Lower leg skin (tissue), 3 donors: Measurements from ENCODE around the gene ARHGEF33.

Source experiments
- POLR2A ChIP-seq, 2 donors: fragments of 450-650 bp; IDR thresholded peaks; one replicate each; pipeline ENCODE4 v1.6.1; 2016 to 2017; ENCODE audit warnings: antibody characterized with exemption in 2 of 2, mild to moderate bottlenecking in 1 of 2, moderate library complexity in 1 of 2
- TF ChIP-seq, protein P1 (sequence below), 3 donors: fragments of 450-650 bp; IDR thresholded peaks; one replicate each; pipeline ENCODE4 v1.5.1; 2016; ENCODE audit warnings: antibody characterized with exemption in 3 of 3, mild to moderate bottlenecking in 3 of 3, moderate library complexity in 2 of 3

DNA sequence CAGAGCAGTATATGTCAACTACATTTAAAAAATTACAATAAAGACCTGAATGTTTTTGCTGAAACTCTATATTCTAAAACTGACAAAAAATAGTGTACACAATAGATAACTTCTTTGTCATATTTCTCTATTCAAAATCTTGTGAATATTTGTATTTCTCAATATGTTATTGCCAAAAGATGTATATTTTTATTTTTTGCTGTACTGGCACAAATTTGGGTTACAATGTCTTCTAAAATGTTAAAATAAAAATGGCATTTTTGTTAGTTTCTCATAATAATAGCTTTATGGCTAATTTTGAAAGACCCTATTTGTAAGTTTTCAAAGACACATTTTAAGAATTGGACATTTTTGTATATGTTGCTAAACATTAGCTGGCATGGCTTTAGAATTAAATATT is 630 bp upstream of the ARHGEF33 start:
- TF ChIP-seq, protein P1, sequence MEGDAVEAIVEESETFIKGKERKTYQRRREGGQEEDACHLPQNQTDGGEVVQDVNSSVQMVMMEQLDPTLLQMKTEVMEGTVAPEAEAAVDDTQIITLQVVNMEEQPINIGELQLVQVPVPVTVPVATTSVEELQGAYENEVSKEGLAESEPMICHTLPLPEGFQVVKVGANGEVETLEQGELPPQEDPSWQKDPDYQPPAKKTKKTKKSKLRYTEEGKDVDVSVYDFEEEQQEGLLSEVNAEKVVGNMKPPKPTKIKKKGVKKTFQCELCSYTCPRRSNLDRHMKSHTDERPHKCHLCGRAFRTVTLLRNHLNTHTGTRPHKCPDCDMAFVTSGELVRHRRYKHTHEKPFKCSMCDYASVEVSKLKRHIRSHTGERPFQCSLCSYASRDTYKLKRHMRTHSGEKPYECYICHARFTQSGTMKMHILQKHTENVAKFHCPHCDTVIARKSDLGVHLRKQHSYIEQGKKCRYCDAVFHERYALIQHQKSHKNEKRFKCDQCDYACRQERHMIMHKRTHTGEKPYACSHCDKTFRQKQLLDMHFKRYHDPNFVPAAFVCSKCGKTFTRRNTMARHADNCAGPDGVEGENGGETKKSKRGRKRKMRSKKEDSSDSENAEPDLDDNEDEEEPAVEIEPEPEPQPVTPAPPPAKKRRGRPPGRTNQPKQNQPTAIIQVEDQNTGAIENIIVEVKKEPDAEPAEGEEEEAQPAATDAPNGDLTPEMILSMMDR (IDR thresholded peaks at IDR 0.05) = no peak
- TF ChIP-seq POLR2A (IDR thresholded peaks at IDR 0.05) = no peak
